Ascending aorta (tissue), 2 donors: ENCODE results near the gene DPEP2NB. TPM values are rescaled to one million over a fixed set of nuclear protein-coding genes. Genes with fewer than 3 reads are reported as not detected.
"Not testable (repeated sequence)": the region's sequence is repeated elsewhere in the genome, so short reads cannot be mapped to it uniquely, and the experiment has no call there.

Experiments used
- DNase-seq, 2 donors: peaks; one replicate each; pipeline ENCODE4 v3.0.0-alpha.2; 2019; ENCODE audit warnings: low spot score in 2 of 2
- H3K27ac ChIP-seq, 2 donors: fragments of 200-600 bp; sonication (generic); one replicate each; pipeline ENCODE4 v1.5.1; 2016 to 2017; ENCODE audit warnings: mild to moderate bottlenecking in 1 of 2
- H3K27me3 ChIP-seq: fragments of 200-600 bp; sonication (generic); one replicate; pipeline ENCODE4 v1.5.1; 2017
- H3K36me3 ChIP-seq, 2 donors: fragments of 200-600 bp; sonication (generic); one replicate each; pipeline ENCODE4 v1.5.1; 2016
- H3K4me1 ChIP-seq, 2 donors: fragments of 200-600 bp; sonication (generic); one replicate each; pipeline ENCODE4 v1.5.1; 2016 to 2017; ENCODE audit warnings: mild to moderate bottlenecking in 1 of 2
- H3K4me3 ChIP-seq, 2 donors: fragments of 200-600 bp; sonication (generic); one replicate each; pipeline ENCODE4 v1.5.1; 2016 to 2017; ENCODE audit warnings: mild to moderate bottlenecking in 1 of 2
- H3K9me3 ChIP-seq, 2 donors: fragments of 200-600 bp; sonication (generic); one replicate each; pipeline ENCODE4 v1.5.1; 2016
- intact Hi-C: fragments of 100-400 bp; cut with DNase I; formaldehyde crosslinking; loops from one replicate; pipeline ENCODE4 v1.15.1; 2023
- total RNA-seq: library from RNA; depleted of rRNA; stranded (reverse); fragments of >200 nt; gene quantifications from one replicate; pipeline ENCODE4 v1.1.0, GENCODE V29; 2016
- TF ChIP-seq, protein P1 (sequence below), 3 experiments: fragments of 200-600 bp in 2 of 3; fragments of 450-650 bp in 1 of 3; sonication (generic) in 2 of 3; IDR thresholded peaks; one replicate each; pipeline ENCODE4 v1.5.1; 2016 to 2019; ENCODE audit warnings: antibody characterized with exemption in 3 of 3, mild to moderate bottlenecking in 1 of 3, moderate library complexity in 1 of 3

DPEP2NB gene
- total RNA-seq, 1 donor from 2014 or later, result not detected

DNA sequence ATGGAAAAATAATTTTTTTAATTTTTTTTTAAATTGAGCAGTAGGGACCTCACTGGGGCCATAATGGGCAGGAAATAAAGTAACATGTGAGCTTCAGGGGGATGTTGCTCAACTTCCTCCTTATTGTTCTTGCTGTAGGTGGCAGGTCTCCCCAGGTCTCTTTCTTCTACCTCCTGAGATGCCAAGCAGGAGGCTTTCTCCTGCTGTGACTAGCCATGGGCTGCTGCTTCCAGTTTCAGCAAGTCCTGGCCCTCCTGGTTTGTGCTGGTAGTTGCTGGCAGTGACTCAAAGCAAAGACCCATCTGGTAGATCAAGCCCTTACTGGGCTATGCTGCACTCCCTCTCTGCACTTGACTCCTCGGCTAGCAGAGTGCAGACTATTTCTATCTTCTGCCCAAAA is 2.3 kb downstream of the DPEP2NB start:
- Histone ChIP-seq H3K36me3 (no peaks in the 10 kb centered on the region), H3K4me3 (no peak overlapping the region), H3K9me3 (no peaks in the 10 kb centered on the region), H3K27me3 (no peaks in the 10 kb centered on the region), H3K27ac (no peak overlapping the region), H3K4me1 (no peaks in the 10 kb centered on the region)
- TF ChIP-seq, protein P1, sequence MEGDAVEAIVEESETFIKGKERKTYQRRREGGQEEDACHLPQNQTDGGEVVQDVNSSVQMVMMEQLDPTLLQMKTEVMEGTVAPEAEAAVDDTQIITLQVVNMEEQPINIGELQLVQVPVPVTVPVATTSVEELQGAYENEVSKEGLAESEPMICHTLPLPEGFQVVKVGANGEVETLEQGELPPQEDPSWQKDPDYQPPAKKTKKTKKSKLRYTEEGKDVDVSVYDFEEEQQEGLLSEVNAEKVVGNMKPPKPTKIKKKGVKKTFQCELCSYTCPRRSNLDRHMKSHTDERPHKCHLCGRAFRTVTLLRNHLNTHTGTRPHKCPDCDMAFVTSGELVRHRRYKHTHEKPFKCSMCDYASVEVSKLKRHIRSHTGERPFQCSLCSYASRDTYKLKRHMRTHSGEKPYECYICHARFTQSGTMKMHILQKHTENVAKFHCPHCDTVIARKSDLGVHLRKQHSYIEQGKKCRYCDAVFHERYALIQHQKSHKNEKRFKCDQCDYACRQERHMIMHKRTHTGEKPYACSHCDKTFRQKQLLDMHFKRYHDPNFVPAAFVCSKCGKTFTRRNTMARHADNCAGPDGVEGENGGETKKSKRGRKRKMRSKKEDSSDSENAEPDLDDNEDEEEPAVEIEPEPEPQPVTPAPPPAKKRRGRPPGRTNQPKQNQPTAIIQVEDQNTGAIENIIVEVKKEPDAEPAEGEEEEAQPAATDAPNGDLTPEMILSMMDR (IDR thresholded peaks at IDR 0.05), result no peak
- DNase-seq, result no peak
- intact Hi-C loops, result no loop called here

DNA sequence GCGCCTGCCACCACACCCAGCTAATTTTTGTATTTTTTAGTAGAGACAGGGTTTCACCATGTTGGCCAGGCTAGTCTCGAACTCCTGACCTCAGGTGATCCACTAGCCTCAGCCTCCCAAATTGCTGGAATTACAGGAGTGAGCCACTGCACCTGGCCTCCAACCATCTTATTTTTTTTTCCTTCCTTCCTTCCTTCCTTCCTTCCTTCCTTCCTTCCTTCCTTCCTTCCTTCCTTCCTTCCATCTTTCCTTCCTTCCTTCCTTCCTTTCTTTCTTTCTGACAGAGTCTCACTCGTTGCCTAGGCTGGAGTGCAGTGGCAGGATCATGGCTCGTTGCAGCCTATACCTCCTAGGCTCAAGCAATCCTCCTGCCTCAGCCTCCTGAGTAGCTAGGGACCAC is 5.8 kb downstream of the DPEP2NB start:
- intact Hi-C loops, DNase-seq, H3K27me3 ChIP-seq, H3K9me3 ChIP-seq, H3K27ac ChIP-seq, H3K4me1 ChIP-seq, H3K36me3 ChIP-seq, H3K4me3 ChIP-seq: not testable (repeated sequence)

DNA sequence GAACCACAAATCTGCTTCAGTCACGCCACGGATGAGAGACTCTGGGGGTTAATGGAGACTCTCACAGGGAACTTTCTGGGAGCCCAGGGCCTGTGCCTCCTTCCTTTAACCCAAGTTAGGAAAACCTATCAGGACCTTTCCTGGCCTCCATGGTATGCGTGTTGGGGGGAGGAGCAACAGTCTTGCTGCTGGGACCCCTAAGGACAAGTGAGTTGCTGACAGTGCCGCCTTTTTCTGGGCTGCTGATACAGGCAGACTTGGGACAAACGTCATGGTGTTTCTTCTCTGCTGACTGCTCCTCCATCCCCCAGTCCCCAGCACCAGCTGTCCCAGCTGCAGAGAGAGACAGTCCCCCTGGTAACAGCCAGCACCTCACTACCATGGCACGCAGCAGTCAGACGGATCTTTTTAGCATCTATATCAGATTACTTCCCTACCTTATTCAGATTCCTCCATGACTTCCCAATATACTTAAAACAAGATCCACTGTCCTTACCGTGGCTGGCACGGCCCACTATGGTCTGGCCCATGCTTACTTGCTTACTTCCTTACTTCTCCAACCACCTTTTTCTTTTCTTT is 6.5 kb downstream of the DPEP2NB start:
- TF ChIP-seq, protein P1 (IDR thresholded peaks at IDR 0.05), result no peak
- no peak for DNase-seq
- H3K9me3 ChIP-seq, result no peaks in the 10 kb centered on the region

DNA sequence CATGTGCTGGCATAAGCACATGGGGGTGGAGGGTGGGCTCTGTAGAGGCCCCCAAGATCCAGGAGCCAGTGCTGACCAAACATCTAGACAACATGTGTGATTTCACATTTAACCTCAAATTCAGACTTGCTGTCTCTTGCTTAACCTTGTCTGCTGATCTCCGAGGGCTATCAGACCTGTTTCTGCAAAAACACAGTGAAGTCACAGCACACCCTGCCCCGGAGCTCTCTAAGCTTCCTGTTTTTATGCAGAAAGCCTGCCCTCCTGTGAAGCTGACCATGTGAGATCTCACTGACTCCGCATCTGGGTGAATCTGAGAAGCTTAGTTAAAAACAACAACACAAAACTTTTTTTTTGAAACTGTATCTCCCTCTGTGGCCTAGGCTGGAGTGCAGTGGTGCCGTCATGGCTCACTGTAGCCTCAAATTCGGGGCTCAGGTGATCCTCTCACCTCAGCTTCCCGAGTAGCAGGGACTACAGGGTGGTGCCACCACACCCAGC is 9.9 kb downstream of the DPEP2NB start:
- TF ChIP-seq, protein P1 (IDR thresholded peaks at IDR 0.05), result no peak
- no peaks in the 10 kb centered on the region for H3K9me3 ChIP-seq
- H3K27me3 ChIP-seq, result no peaks in the 10 kb centered on the region
- no peak overlapping the region for H3K4me3 ChIP-seq
- H3K27ac ChIP-seq, result peak overlapping the region; percentile 27 to 57
- peak in 1 of 2 donors; percentile 34 for DNase-seq
- H3K4me1 ChIP-seq, result no peaks in the 10 kb centered on the region
- intact Hi-C loops, result no loop called here
- no peaks in the 10 kb centered on the region for H3K36me3 ChIP-seq

More for the DNA sequence above, 6.5 kb downstream of the DPEP2NB start:
- no peak overlapping the region for H3K27ac ChIP-seq
- no peaks in the 10 kb centered on the region for H3K36me3 ChIP-seq
- no peak overlapping the region for H3K4me3 ChIP-seq
- H3K27me3 ChIP-seq, result no peaks in the 10 kb centered on the region
- H3K4me1 ChIP-seq, result no peaks in the 10 kb centered on the region
- intact Hi-C loops, result no loop called here

DNA sequence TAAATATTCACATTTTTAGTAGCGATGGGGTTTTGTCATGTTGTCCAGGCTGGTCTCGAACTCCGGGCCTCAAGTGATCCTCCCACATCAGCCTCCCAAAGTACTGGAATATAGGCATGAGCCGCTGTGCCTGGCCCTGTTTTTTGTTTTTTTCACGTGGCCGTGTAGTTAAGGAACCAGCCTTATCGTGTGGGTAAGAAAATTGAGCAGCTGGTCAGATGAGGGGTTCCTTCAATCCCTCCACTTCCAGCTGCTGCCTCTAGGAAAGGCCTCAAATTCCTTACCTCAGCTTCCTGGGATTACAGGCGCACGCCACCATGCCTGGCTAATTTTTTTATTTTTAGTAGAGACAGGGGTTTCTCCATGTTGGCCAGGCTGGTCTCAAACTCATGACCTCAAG is 10.5 kb downstream of the DPEP2NB start:
- intact Hi-C loops, result no loop called here
- Histone ChIP-seq H3K9me3 (no peaks in the 10 kb centered on the region), H3K36me3 (no peaks in the 10 kb centered on the region), H3K27me3 (no peaks in the 10 kb centered on the region), H3K4me1 (no peaks in the 10 kb centered on the region), H3K4me3 (no peak overlapping the region), H3K27ac (peak overlapping the region in 1 of 2 donors; percentile 57)
- DNase-seq, result no peak
- TF ChIP-seq, protein P1 (IDR thresholded peaks at IDR 0.05), result no peak

DNA sequence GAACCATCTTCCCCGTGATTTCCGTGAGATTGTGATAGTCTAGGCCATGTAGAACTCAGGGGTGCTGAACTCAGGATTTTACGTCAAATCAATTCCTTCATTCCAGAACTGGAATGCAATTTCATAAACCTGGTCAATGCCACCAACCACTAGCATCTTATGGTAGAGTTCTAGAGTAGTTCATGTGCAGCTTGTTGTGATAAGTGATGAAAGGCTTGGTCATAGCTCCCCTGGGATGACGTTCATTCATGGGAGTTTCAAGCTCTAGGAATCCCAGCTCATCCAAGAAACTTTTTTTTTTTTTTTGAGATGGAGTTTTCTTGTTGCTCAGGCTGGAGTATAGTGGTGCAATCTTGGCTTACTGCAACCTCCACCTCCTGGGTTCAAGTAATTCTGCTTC is 12.7 kb downstream of the DPEP2NB start:
- intact Hi-C loops, result no loop called here
- Histone ChIP-seq H3K27me3 (no peaks in the 10 kb centered on the region), H3K4me1 (no peaks in the 10 kb centered on the region), H3K4me3 (no peak overlapping the region), H3K9me3 (no peaks in the 10 kb centered on the region), H3K27ac (no peak overlapping the region), H3K36me3 (no peaks in the 10 kb centered on the region)
- DNase-seq, result no peak
- TF ChIP-seq, protein P1 (IDR thresholded peaks at IDR 0.05), result no peak
